Measurements from ENCODE around the gene CALR3.

Gene CALR3

DNA sequence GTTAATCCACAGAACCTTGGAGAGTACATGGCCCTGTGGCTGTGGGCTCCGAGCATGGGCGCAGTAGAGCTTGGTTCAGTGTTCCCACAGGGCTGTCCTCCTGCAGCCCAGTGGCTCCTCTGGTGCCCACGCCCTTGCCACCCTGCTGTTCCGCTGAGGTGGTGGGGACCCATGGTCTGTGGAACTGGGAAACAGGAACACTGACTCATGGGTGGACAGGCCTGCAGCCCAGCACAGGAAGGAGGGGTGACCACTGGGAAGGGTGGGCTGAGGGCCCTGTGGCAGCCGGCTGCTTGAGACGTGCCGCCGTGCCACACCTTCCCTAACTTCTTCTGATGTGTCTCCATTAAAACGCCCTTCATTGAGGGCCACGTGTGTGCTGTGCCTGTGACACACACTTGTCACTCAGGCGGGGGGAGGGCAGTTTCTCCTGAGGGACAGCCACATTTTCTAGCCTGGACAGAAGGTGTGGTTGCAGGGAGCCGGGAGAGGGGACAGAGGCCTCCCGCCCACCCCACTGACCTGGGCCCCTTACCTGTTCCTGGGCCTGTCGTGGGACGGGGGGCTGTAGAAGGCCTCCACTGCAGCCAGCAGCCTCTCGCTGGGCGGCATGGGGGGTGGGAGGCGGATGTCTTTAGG, 25.1 kb upstream of the CALR3 start:
- TF ChIP-seq, protein P1, sequence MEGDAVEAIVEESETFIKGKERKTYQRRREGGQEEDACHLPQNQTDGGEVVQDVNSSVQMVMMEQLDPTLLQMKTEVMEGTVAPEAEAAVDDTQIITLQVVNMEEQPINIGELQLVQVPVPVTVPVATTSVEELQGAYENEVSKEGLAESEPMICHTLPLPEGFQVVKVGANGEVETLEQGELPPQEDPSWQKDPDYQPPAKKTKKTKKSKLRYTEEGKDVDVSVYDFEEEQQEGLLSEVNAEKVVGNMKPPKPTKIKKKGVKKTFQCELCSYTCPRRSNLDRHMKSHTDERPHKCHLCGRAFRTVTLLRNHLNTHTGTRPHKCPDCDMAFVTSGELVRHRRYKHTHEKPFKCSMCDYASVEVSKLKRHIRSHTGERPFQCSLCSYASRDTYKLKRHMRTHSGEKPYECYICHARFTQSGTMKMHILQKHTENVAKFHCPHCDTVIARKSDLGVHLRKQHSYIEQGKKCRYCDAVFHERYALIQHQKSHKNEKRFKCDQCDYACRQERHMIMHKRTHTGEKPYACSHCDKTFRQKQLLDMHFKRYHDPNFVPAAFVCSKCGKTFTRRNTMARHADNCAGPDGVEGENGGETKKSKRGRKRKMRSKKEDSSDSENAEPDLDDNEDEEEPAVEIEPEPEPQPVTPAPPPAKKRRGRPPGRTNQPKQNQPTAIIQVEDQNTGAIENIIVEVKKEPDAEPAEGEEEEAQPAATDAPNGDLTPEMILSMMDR (IDR thresholded peaks at IDR 0.05) = no peak

DNA sequence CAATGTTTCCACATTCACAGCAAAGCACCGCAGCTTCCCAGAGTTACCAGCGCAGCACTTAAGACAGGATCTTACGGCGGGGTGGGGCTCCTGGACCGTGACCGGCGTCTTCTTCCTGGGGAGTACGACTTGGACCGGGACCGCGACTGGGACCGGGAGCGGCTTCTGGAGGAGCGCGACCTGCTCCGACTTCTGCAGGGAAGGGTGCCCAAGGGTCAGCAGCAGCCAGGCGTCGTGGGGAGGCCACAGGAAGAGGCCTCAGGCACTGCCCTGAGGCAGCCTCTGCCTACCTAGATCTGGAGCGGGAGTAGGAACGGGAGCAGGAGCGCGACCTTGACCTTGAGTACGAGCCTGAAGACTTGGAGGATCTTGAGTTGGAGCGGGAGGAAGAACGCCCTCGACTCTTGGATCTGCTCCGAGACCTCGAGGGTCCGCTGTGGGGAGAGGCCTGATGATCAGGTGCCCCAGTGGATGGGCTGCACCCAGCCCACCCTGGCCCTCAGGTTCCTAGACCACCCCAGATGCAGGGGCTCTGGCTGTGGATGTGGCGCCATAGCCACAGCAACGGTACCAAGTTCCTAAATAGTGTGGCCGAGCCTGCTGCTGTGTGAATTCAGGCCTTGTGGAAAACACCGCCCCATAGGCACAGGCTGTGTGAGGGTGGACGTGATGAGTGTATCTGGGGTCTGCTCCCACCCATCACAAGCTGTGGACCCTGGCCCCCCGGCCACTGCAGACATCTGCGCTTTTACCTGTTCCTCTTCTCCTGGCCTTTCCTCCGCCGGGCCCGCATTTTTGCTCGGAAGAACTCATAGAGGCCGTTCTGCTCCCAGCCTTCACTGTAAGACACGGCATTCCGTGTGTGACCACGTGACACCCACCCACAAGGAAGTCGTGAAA, 24.4 kb upstream of the CALR3 start:
- TF ChIP-seq, protein P1 (IDR thresholded peaks at IDR 0.05) = no peak

DNA sequence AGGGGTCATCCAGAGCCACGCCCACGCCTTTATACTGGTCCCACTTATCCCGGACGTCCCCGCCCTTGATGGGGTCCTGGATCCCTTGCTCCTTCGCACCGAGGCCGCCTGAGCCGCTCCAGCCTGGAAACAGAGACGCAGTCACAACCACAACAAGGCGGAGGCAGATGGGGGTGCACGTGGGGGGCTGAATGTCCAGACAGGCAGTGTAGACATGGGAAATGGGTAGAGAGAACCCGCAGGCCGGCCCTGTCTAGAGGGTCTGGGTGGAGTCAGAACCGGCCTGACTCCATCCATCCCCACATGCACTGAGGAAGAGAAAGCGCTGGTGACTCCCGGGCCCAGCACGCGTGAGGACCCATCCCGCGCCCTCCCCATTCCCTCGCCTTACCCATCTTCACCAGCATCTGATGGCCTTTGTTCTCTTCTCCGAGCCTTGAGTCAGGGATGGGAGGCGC, 23.3 kb upstream of the CALR3 start:
- TF ChIP-seq, protein P1 (IDR thresholded peaks at IDR 0.05) = no peak

- TF ChIP-seq, protein P1 (IDR thresholded peaks at IDR 0.05) = no peak
These were observed 22.7 kb upstream of the CALR3 start for GRCh38 chr19:16518483-16519229.

DNA sequence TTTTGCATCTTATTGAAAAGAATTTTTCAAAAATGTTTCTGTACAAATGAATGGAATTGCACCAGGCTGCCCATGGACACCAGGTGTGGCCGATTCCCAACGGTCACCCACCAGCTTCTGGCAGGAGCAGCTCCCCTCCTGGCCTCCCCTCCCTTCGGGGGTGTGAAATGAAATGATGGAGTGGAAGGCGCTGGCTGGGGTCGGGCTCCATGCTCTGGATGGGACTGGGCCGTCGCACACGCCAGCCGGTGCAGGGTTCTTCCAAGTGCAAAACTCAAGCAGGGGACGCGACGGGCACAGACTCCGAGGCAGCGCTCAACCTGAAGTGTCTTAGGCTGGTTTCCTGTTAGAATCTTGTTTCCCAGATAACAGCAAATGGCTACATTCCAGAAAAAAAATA, 22.1 kb upstream of the CALR3 start:
- TF ChIP-seq, protein P1 (IDR thresholded peaks at IDR 0.05) = no peak

- TF ChIP-seq, protein P1 (IDR thresholded peaks at IDR 0.05) = no peak
These were observed 21.1 kb upstream of the CALR3 start for GRCh38 chr19:16516923-16517610.

DNA sequence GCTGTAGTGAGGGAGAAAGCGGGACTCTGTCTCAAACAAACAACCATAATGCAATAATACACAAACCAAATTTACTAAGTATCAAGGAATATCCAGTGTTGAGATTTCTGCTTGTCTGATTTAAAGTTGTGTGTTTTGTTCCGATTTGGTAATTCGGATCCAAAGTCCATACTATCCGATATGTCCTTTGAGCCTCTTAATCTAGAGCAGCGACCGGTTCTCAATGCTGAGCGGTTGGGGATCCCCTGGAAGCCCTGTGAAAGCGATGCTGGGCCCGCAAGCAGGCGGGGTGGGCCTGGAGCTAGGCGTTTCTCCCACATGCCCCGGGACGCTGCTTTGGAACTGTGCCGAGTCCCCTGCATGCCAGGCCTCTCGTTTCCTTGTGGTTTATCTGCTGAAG, 20.4 kb upstream of the CALR3 start:
- TF ChIP-seq, protein P1 (IDR thresholded peaks at IDR 0.05) = no peak

Data from LNCAP (cell line).